22Rv1 (cell line): ENCODE data around the gene SUSD5.

Source experiments
- H3K27ac ChIP-seq: fragments of 450-650 bp; 2 replicates; pipeline ENCODE4 v1.5.1; 2017
- ZFX ChIP-seq: fragments of 450-650 bp; IDR thresholded peaks from 2 replicates; pipeline ENCODE4 v1.6.1; 2017; ENCODE audit warnings: antibody characterized with exemption, borderline replicate concordance
- TF ChIP-seq, protein P1 (sequence below): fragments of 450-650 bp; IDR thresholded peaks from 2 replicates; pipeline ENCODE4 v1.5.1; 2017; ENCODE audit warnings: mild to moderate bottlenecking

Gene SUSD5

DNA sequence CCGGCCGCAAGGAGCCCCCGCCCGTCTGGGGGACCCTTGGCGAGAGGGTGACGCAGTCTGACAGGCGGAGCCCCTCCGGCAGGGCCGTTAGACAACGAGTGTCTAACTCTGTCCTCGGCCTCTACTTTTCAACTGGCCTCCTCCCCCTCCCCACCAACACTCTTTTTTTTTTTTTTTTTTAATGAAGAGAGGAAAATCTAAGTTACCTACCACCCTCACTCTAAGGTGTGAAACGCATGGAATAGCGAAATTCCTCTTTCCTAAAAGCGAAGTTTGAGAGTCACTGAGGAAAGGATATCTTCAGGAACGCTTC, 521 bp upstream of the SUSD5 start:
- no peak overlapping the region for H3K27ac ChIP-seq

DNA sequence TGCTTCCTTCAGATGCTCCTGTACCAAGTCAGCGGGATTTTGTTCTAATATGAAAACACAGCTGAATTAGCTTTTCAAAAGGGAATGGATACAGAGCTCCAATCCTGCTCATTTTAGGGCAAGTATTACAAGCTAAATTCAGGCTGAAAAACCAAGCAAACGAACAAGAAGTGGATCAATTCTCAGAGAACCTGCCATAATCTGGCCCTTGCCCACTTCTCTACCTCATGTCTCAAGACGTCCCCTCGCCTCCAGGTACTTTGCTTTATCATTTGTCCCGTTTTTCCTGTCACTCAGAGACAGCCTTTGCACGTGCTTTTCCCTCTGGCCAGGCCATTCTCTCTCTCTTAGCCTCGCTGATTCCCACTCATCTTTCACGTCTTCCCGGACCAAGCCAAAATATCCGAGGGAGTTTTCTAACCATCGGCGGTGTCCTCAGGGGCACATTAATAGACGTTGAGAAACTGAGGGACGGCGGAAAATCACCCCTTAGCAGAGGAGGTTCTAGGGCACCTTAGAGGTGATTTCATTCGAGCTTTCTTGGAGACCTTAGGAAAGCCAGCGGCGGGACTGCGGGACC, 654 bp downstream of the SUSD5 start:
- no peak for TF ChIP-seq ZFX
- TF ChIP-seq, protein P1, sequence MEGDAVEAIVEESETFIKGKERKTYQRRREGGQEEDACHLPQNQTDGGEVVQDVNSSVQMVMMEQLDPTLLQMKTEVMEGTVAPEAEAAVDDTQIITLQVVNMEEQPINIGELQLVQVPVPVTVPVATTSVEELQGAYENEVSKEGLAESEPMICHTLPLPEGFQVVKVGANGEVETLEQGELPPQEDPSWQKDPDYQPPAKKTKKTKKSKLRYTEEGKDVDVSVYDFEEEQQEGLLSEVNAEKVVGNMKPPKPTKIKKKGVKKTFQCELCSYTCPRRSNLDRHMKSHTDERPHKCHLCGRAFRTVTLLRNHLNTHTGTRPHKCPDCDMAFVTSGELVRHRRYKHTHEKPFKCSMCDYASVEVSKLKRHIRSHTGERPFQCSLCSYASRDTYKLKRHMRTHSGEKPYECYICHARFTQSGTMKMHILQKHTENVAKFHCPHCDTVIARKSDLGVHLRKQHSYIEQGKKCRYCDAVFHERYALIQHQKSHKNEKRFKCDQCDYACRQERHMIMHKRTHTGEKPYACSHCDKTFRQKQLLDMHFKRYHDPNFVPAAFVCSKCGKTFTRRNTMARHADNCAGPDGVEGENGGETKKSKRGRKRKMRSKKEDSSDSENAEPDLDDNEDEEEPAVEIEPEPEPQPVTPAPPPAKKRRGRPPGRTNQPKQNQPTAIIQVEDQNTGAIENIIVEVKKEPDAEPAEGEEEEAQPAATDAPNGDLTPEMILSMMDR = no peak
- no peak overlapping the region for H3K27ac ChIP-seq

More for the DNA sequence above, 521 bp upstream of the SUSD5 start:
- TF ChIP-seq ZFX = no peak
- TF ChIP-seq, protein P1 = no peak

DNA sequence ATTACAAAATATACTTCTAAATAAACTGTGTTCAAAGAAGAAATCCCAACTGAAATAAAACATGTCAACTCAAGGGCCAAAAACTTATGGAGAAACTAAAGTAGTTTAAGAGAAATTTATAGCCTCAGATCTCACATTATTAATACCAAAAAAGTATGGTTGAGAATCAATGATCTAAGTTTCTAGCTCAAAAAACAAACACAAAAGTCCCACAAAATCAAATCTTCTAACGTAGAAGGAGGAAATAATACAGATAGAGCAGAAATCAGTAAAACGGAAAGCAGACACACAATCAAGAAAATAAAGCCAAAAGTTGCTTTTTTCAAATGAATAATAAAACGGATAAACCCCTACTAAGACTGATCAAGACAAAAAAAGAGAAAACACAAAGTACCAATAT, 2.9 kb downstream of the SUSD5 start:
- no peak for TF ChIP-seq ZFX
- TF ChIP-seq, protein P1 = no peak
- H3K27ac ChIP-seq = no peak overlapping the region

DNA sequence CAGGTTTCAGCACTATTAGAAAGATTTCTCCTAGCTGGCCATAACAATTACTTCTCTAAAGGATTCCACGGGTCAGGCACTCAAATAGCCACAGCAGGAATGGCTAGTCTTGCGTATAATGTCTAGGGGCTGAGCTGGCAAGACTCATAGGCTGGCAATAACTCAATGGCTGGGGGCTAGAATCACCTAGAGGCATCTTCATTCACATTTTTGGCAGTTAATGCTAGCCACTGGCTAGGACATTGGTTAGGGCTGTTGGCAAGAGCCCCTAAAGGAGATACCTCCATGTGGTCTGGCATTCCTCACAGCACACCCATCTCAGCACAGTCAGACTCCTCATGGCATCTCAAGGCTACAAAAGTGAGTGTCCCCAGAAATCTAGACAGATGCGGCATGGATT, 6.2 kb downstream of the SUSD5 start:
- TF ChIP-seq ZFX = no peak
- TF ChIP-seq, protein P1 = no peak
- no peak overlapping the region for H3K27ac ChIP-seq

DNA sequence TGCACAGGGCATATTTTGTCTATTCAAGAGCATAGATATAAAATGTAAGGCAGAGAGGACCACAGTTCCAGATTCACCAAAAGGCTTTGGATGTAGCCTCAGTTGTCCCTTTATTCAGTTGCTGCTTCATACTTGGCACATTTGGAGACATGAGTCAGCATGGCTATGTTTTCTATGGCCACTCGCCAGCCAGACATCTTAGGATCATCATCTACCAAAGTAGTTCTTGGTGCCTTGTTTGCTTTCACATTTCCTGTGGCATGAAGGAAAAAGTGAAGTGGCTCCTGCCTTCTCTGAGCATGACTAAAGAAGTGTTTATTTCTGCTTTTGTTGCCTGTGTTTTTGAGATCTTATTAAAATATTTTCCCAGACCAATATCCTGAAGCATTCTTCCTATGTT, 7.2 kb downstream of the SUSD5 start:
- H3K27ac ChIP-seq = no peak overlapping the region
- TF ChIP-seq, protein P1 = no peak
- TF ChIP-seq ZFX = no peak

DNA sequence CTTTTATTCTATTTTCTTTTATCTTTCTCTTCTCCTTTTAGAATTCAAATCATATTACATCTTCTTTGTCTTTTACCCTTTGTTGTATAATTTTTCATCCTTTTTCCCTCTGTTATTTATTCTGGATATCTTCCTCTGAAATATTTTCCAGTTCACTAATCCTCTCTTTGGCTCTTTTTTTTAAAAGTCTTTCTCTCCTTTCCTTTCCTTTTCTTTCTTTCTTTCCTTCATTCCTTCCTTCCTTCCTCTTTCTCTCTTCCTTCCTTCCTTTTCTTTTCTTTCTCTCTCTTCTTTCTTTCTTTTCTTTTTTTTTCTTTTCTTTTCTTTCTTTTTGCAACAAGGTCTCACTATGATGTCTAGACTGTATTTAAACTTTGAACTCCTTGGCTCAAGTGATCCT, 9.3 kb downstream of the SUSD5 start:
- no peak overlapping the region for H3K27ac ChIP-seq
- TF ChIP-seq ZFX = no peak

DNA sequence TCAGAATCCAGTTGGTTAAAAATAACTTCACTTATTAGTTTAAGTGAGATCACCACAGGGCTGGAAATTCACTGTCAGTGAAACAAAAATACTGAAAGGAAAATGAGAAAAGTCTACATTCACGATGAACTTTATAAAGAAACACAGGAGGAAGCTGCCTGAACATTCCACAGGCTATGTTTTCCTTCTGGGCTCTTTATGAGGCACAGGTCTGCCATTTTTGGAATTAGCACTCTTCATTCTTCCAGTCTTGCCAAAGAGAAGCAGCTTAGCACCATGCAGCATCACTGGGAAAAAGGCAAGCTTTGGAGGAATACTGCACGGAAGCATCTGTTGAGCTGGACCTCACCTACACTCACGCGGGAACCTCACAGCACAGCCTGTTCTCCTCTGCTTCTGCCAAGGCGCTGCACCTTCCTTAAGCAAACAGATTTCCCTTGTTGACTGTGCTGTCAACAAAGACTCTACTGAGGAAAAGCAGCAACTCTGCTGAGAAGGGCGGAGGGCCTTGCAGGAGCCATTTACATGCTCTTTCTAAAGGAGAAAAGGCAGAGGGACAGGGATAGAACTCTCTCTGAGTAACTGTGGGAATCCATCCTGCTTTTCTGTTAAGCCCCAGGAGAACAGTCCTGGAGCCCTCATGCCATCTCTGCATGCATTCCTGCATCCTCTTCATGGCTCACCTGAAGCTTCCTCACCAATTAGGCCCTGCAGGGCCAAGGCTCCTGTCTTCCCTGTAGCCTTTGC, 15.7 kb downstream of the SUSD5 start:
- H3K27ac ChIP-seq = peak overlapping the region; percentile 48
- TF ChIP-seq ZFX = no peak
- TF ChIP-seq, protein P1 = no peak

DNA sequence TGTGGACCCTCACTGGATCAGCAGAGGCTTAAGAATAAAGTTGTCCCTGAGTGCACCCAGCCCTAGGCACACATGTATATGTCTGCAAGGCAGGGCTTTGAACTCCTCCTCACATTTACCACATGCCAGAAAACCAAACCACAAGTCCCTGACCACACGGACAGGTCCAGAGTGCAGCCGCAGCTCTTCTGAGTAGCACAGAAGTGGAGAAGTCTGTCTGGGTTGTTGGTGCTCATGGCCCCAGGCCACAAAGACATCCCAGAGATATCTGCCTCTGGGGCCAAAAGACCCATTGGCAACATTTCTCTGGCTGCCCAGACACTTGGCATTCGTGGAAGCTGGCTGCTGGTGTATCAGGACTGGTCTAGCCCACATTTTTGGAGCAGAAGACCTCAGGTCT, 17.4 kb downstream of the SUSD5 start:
- TF ChIP-seq, protein P1 = no peak
- TF ChIP-seq ZFX = no peak

More for the DNA sequence above, 17.4 kb downstream of the SUSD5 start:
- H3K27ac ChIP-seq = no peak overlapping the region
